ENCODE results near the gene DYNLT4.
"Not testable (repeated sequence)": the region's sequence is repeated elsewhere in the genome, so short reads cannot be mapped to it uniquely, and the experiment has no call there.

DYNLT4 gene

GRCh38 chr1:44786841-44787426 lies 20.2 kb downstream of the DYNLT4 start:
- no peak for ATAC-seq

DNA sequence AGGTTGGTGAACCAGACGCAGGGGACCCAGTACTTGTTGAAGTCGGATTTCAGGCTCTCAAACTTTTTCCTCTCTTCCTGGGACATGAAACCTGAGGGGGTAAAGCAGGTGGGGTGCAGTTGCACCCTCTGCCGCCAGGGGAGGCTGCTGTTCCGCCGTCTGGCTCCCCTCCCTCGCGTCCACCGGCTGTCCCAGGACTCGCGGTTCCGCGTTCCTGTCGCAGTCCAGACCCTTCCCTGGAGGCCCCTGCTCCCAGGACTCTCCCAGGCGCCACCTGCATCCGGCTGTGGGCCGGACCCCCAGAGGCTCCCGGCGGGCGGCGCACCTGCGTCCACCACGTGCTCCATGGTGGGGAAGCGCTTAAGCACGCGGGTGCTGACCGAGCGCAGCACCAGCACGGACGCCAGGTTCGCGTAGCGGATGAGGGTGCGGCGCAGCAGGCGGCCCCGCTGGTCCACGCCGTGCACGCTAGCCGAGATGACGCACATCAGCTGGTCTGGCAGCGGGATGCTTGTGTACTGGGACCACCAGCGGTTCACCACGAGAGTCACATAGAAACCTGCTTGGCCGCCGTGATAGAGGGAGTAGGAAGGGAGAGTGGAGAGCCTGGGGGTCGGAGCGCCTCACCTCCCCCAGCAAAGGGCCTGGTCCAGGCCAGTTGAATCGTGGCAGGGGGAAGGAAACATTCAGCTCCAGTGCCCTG lies 20.9 kb downstream of the DYNLT4 start:
- peak; percentile 60 to 62 for ATAC-seq

DNA sequence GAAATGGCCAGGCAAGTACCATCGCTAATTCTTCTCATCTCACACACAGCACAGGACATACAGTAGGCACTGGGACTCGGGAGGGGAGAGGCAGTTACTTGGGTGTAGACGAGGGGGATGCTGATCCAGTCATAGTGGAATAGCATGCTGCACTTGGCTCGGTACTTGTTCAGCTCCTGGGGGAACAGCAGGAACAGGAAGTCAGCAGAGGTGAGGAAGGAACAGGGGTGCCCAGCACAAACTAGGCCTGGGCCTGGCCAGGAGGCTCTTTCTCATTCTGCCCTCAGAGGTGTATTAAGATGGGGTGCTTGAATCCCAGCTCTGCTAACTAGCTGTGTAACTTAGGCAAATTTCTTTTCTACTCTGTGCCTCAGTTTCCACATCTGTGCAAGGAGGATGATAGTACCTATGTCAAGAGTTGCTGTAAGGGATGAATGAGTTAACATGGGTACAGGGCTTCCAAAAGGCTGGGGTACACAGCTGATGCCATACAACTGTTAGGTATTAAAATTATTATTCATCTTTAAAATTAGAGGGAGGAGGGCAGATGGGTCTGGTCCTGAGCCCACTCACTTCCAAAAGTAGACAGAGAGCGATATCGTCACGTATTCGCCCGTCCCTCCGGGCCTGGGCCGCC lies 21.5 kb downstream of the DYNLT4 start:
- no peak for ATAC-seq

DNA sequence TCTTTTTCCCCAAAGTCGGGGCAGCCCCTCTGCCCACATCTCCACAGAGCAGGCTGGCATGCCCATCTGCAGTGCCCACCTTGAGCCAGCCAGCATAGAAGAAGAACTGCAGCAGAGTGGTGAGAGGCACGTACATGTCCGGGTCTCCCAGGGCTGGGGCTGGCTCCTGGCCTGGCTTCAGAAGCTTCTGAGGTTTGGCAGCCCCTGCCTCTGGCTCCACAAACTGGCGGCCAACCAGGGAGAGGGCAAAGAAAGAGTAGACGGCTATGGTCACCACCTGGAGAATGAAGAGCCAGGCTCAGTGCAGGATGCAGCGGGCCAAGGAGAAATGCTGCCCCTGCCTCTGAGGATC lies 22.1 kb downstream of the DYNLT4 start:
- no peak for ATAC-seq

- peak; percentile 34 for ATAC-seq
Observed at GRCh38 chr1:44784094-44785028, 22.8 kb downstream of the DYNLT4 start.

- no peak for ATAC-seq
Observed at GRCh38 chr1:44783697-44784093, 23.5 kb downstream of the DYNLT4 start.

GRCh38 chr1:44780583-44781121 lies 26.5 kb downstream of the DYNLT4 start:
- no peak for ATAC-seq

- ATAC-seq = no peak
Observed at GRCh38 chr1:44778705-44779576, 28.2 kb downstream of the DYNLT4 start.

DNA sequence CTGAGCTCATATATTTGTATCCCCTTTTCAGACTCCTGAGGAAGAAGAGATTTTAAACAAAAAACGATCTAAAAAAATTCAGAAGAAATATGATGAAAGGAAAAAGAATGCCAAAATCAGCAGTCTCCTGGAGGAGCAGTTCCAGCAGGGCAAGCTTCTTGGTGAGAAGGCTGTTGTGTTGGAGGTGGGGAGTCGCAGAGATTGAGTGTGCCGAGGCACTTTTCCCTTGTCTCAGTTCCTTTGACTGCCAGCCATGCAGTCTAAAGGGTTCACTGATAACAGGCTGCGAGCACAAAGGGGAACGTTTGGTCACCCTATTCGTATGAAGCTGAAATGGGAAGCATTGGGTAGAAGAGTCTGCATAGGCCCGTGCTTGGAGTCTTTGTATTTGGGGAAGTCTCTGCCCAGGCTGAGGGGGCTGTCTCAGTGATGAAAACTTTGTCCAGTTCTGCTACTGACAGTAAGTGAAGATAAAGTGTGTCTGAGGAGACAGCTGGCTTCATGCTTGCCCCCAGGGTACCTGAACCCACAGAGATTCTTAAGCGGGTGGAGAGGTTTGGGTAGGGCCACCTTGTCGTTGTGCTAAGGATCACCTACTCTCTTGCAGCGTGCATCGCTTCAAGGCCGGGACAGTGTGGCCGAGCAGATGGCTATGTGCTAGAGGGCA lies 29.0 kb downstream of the DYNLT4 start:
- ATAC-seq = no peak

- ATAC-seq = no peak
Observed at GRCh38 chr1:44777547-44777946, 29.6 kb downstream of the DYNLT4 start.

DNA sequence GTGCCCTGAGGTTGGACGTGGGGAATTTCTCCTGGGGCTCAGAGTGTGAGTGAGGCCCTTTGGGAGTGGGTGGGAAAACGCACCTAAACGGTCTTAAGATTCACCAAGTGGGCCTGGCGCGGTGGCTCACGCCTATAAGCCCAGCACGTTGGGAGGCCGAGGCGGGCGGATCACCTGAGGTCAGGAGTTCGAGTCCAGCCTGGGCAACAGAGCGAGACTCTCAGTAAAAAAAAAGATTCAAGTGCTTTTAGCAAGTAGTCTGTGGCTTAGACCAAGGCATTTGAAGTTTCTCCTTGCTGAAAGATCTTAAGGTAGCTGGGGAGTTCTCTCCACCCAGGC lies 30.5 kb downstream of the DYNLT4 start:
- ATAC-seq = no peak

GRCh38 chr1:44775930-44776729 lies 31.0 kb downstream of the DYNLT4 start:
- peak; percentile 9 for ATAC-seq

GRCh38 chr1:44775078-44775929 lies 31.8 kb downstream of the DYNLT4 start, which contains the start of gene RPS8:
Gene RPS8, plus strand, starts transcription at chr1:44775540. Its CDS starts 57 bp downstream, at chr1:44775597.
- ATAC-seq = peak; percentile 77 to 81

- ATAC-seq = not testable (repeated sequence)
Observed at GRCh38 chr1:44766421-44766820, 40.7 kb downstream of the DYNLT4 start.

GRCh38 chr1:44760876-44761275 lies 46.3 kb downstream of the DYNLT4 start:
- ATAC-seq = no peak

DNA sequence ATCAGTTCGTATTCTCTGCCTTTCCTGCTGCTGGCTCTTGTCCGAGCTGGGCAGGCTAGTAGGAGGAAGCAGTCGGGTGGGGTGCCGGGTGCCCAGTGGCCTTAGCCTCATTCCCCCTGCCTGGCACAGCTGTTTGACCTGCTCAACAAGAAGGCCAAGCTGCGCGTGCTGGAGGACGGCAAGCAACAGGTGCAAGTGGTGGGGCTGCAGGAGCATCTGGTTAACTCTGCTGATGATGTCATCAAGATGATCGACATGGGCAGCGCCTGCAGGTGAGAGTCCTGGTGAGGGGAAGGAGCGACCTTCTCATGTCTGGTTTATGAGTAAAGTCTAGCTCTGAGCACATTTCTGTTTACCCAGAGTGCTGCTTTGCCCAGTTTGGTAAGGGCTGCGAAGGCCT lies 48.1 kb downstream of the DYNLT4 start:
- ATAC-seq = no peak

- ATAC-seq = no peak
Observed at GRCh38 chr1:44757420-44757819, 49.7 kb downstream of the DYNLT4 start.
